Activated CD4-positive, alpha-beta T cell treated with anti-CD3 and anti-CD28 coated beads, Interleukin-2, amount 10 ng/mL, durations not matched to agents 7 days and 5 days (primary cell): Measurements from ENCODE around the gene MACROD2. TPM values are rescaled to one million over a fixed set of nuclear protein-coding genes. Genes with fewer than 3 reads are reported as not detected.

Experiments used
- CTCF ChIA-PET: fragments of 350-600 bp; sonication (Branson Sonifier 250); formaldehyde crosslinking; loops from one replicate; lab custom pipeline; 2021; ENCODE audit warnings: antibody characterized with exemption; lab: Charles Lee
- POLR2A ChIA-PET: fragments of 350-600 bp; sonication (Branson Sonifier 250); formaldehyde crosslinking; loops from one replicate; lab custom pipeline; 2021; ENCODE audit warnings: antibody characterized with exemption; lab: Charles Lee
- DNase-seq: peaks from one replicate; pipeline ENCODE4 v3.0.0-alpha.2; 2020
- H3K27ac Mint-ChIP-seq: one replicate; pipeline ENCODE4 v1.8.0; 2021; ENCODE audit warnings: mild to moderate bottlenecking, moderate library complexity, mixed read lengths
- H3K27me3 Mint-ChIP-seq: one replicate; pipeline ENCODE4 v1.8.0; 2021; ENCODE audit warnings: mixed read lengths
- H3K36me3 Mint-ChIP-seq: one replicate; pipeline ENCODE4 v1.8.0; 2021; ENCODE audit warnings: low read depth, mixed read lengths
- H3K4me1 Mint-ChIP-seq: one replicate; pipeline ENCODE4 v1.8.0; 2021; ENCODE audit warnings: mixed read lengths
- H3K4me3 Mint-ChIP-seq: one replicate; pipeline ENCODE4 v1.8.0; 2021; ENCODE audit warnings: mild to moderate bottlenecking, moderate library complexity, mixed read lengths
- H3K9me3 Mint-ChIP-seq: one replicate; pipeline ENCODE4 v1.8.0; 2021; ENCODE audit warnings: mixed read lengths
- total RNA-seq, 2 experiments: library from RNA; stranded (reverse); gene quantifications; one replicate each; pipeline ENCODE4 v1.2.3, GENCODE V29; 2021

MACROD2 gene
- total RNA-seq, 2 experiments from 2014 or later, result not detected

- Mint-ChIP-seq H3K36me3 (no peaks in the 10 kb centered on the region), H3K4me1 (no peaks in the 10 kb centered on the region), H3K4me3 (no peak overlapping the region), H3K27me3 (no peaks in the 10 kb centered on the region), H3K27ac (no peak overlapping the region), H3K9me3 (peaks cover 2% of the 10 kb centered on the region)
- ChIA-PET POLR2A (no interaction called here), CTCF (no interaction called here)
- DNase-seq, result no peak
These were observed 696.7 kb downstream of the MACROD2 start for GRCh38 chr20:14691994-14692393.

DNA sequence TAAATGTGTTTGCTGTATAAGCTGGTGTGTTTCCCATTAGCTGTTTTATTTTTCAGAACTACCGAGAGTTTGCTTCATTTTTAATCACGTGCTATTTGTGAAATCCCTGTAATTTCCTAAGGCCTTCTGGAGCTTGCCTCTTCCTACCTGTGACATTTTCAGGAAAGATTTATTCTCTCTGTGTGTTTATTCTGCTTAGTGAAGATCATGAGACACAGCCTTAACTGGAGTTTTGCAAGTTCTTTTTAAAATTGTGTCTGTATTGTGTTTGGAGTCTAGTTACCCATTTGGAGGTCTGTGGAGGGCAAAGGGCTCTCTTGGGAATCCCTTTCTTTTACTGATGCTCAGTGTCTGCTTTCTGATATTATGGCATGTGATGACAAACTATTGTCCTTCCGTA is 701.2 kb downstream of the MACROD2 start:
- POLR2A ChIA-PET, result no interaction called here
- no peaks in the 10 kb centered on the region for H3K36me3 Mint-ChIP-seq
- DNase-seq, result no peak
- peaks cover 4% of the 10 kb centered on the region for H3K9me3 Mint-ChIP-seq
- no peaks in the 10 kb centered on the region for H3K4me1 Mint-ChIP-seq
- no peak overlapping the region for H3K4me3 Mint-ChIP-seq
- CTCF ChIA-PET, result no interaction called here
- no peaks in the 10 kb centered on the region for H3K27me3 Mint-ChIP-seq
- no peak overlapping the region for H3K27ac Mint-ChIP-seq

GRCh38 chr20:14696937-14697336 is 701.6 kb downstream of the MACROD2 start:
- Mint-ChIP-seq H3K4me1 (no peaks in the 10 kb centered on the region), H3K27ac (no peak overlapping the region), H3K27me3 (no peaks in the 10 kb centered on the region), H3K9me3 (peaks cover 4% of the 10 kb centered on the region), H3K4me3 (no peak overlapping the region), H3K36me3 (no peaks in the 10 kb centered on the region)
- no peak for DNase-seq
- CTCF ChIA-PET, result no interaction called here
- POLR2A ChIA-PET, result no interaction called here

DNA sequence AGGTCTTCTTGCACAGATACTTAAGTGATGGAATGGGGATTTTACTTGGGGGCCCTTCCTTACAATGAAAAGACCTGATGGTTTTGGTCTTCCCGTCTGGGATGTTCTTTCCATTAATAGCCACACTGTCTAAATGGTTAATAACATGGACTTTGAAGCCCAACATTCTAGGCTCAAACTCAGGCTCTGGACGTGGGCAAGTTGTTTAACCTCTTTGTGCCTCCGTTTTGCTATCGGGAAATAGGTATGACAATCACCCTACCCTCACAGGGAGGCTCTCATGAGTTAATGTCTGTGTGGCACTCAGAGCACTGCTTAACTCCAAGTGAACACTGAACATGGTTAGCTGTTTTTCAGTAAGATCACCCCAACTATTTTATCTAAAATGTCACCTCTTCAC is 702.8 kb downstream of the MACROD2 start:
- Mint-ChIP-seq H3K4me3 (no peak overlapping the region), H3K36me3 (no peaks in the 10 kb centered on the region), H3K27me3 (no peaks in the 10 kb centered on the region), H3K4me1 (no peaks in the 10 kb centered on the region), H3K27ac (no peak overlapping the region), H3K9me3 (peaks cover 4% of the 10 kb centered on the region)
- ChIA-PET CTCF (no interaction called here), POLR2A (no interaction called here)
- DNase-seq, result no peak

- Mint-ChIP-seq H3K4me3 (no peak overlapping the region), H3K9me3 (peaks cover 4% of the 10 kb centered on the region), H3K27ac (no peak overlapping the region), H3K36me3 (no peaks in the 10 kb centered on the region), H3K27me3 (no peaks in the 10 kb centered on the region), H3K4me1 (no peaks in the 10 kb centered on the region)
- ChIA-PET POLR2A (no interaction called here), CTCF (no interaction called here)
- no peak for DNase-seq
These were observed 703.5 kb downstream of the MACROD2 start for GRCh38 chr20:14698605-14699373.

GRCh38 chr20:14700639-14700960 is 705.3 kb downstream of the MACROD2 start:
- no peaks in the 10 kb centered on the region for H3K4me1 Mint-ChIP-seq
- peaks cover 7% of the 10 kb centered on the region for H3K9me3 Mint-ChIP-seq
- ChIA-PET POLR2A (no interaction called here), CTCF (no interaction called here)
- H3K4me3 Mint-ChIP-seq, result no peak overlapping the region
- no peak overlapping the region for H3K27ac Mint-ChIP-seq
- DNase-seq, result no peak
- H3K36me3 Mint-ChIP-seq, result no peaks in the 10 kb centered on the region
- no peaks in the 10 kb centered on the region for H3K27me3 Mint-ChIP-seq

GRCh38 chr20:14701326-14701725 is 706.0 kb downstream of the MACROD2 start:
- Mint-ChIP-seq H3K36me3 (no peaks in the 10 kb centered on the region), H3K27ac (no peak overlapping the region), H3K4me3 (no peak overlapping the region), H3K4me1 (no peaks in the 10 kb centered on the region), H3K9me3 (peaks cover 7% of the 10 kb centered on the region), H3K27me3 (no peaks in the 10 kb centered on the region)
- ChIA-PET POLR2A (no interaction called here), CTCF (no interaction called here)
- DNase-seq, result no peak

DNA sequence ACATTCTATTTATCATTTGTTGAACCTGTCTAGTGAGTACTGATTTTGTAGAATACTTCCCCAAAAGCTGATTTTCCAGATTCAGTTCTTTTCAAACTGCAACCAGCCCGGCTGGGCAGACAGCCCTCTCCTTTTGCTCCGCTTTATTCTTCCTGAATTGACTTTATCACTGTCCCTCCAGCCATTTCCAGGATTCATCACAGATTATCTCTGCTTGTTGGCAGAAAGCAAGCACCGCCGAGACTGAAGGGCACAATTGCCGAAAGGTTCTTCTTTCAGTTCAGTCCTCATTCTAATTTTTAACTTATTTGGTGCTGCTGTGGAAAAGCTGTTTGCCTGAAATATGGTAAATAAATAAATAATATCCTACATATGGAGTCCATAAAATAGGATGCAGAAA is 711.2 kb downstream of the MACROD2 start:
- DNase-seq, result no peak
- Mint-ChIP-seq H3K9me3 (peaks cover 6% of the 10 kb centered on the region), H3K27ac (no peak overlapping the region), H3K36me3 (no peaks in the 10 kb centered on the region), H3K4me1 (no peaks in the 10 kb centered on the region), H3K27me3 (no peaks in the 10 kb centered on the region), H3K4me3 (no peak overlapping the region)
- ChIA-PET CTCF (no interaction called here), POLR2A (no interaction called here)

DNA sequence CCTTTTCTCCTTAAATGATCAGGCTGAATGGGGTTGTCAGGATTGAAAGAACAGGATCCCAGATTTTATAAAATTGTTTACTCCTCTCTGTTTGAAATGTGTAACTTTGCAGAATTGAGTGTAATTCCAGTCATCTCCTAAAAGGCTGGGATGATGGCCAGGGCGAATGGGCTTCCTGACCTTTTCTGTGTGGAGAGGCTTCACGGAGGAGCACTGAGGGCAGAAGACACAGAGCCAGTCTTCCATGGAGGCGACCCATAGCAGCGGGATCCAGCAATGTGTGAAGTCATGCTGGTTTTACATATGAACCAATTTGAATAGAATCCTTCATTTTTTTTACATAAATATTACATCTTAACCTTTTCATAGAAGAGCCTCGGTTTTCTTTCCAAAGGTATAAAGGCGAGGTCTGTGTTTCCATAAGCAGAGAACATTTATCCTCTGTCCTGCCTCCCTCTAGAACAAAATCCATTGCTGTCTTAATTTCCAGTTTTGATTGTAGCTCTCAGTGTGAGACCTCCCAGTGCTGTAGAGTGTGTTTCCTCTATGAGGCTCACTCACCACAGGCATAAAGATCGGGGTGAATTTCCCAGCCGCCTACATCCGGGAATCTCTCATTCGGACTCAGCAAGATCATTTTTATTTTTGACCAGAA is 711.8 kb downstream of the MACROD2 start:
- no peak for DNase-seq
- CTCF ChIA-PET, result no interaction called here
- no peaks in the 10 kb centered on the region for H3K36me3 Mint-ChIP-seq
- POLR2A ChIA-PET, result no interaction called here
- H3K27ac Mint-ChIP-seq, result no peak overlapping the region
- no peaks in the 10 kb centered on the region for H3K4me1 Mint-ChIP-seq
- no peaks in the 10 kb centered on the region for H3K27me3 Mint-ChIP-seq
- H3K9me3 Mint-ChIP-seq, result peaks cover 6% of the 10 kb centered on the region
- H3K4me3 Mint-ChIP-seq, result no peak overlapping the region

DNA sequence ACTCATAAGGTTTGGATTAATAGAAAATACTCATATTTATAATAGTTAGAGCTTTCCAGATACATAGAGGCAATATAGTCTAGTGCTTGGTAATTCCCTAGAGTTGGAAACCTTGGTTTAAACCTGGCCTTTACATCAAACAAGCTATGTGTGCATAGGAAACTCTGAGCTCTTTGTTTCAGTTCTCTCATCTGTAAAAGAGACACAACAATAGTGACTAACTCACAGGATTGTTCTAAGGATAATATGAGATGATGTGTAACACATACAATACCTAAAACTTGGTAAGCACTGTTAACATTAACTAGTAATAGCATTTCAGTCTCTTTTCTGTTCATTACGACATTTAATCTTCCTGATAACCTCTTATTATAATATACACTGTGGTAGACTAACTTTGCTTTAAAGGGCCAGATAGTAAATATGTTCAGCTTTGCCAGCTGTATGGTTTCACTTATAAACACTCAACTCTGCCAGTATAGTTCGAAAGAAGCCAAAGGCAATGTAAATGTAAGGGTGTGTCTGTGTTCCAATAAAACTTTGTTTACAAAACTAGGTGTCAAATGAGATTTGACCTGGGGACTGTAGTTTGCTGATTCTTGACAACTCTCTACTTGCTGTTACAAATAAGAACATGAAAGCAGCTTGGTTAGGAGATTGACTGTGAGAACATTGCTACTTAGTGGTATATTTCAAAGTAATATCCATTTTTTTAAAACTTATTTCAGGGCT is 712.7 kb downstream of the MACROD2 start:
- Mint-ChIP-seq H3K4me3 (no peak overlapping the region), H3K36me3 (no peaks in the 10 kb centered on the region), H3K27me3 (no peaks in the 10 kb centered on the region), H3K9me3 (peaks cover 6% of the 10 kb centered on the region), H3K4me1 (no peaks in the 10 kb centered on the region), H3K27ac (no peak overlapping the region)
- POLR2A ChIA-PET, result no interaction called here
- CTCF ChIA-PET, result no interaction called here
- no peak for DNase-seq

- peaks cover under 1% of the 10 kb centered on the region for H3K9me3 Mint-ChIP-seq
- no peaks in the 10 kb centered on the region for H3K27me3 Mint-ChIP-seq
- CTCF ChIA-PET, result no interaction called here
- H3K4me1 Mint-ChIP-seq, result no peaks in the 10 kb centered on the region
- no peak overlapping the region for H3K27ac Mint-ChIP-seq
- H3K4me3 Mint-ChIP-seq, result no peak overlapping the region
- no peaks in the 10 kb centered on the region for H3K36me3 Mint-ChIP-seq
- no peak for DNase-seq
- POLR2A ChIA-PET, result no interaction called here
These were observed 714.1 kb downstream of the MACROD2 start for GRCh38 chr20:14709439-14709838.

GRCh38 chr20:14710951-14711350 is 715.6 kb downstream of the MACROD2 start:
- CTCF ChIA-PET, result no interaction called here
- H3K4me3 Mint-ChIP-seq, result no peak overlapping the region
- POLR2A ChIA-PET, result no interaction called here
- no peak for DNase-seq
- H3K27ac Mint-ChIP-seq, result no peak overlapping the region
- H3K27me3 Mint-ChIP-seq, result no peaks in the 10 kb centered on the region
- H3K4me1 Mint-ChIP-seq, result no peaks in the 10 kb centered on the region
- H3K9me3 Mint-ChIP-seq, result no peaks in the 10 kb centered on the region
- no peaks in the 10 kb centered on the region for H3K36me3 Mint-ChIP-seq

GRCh38 chr20:14711652-14712051 is 716.3 kb downstream of the MACROD2 start:
- ChIA-PET POLR2A (no interaction called here), CTCF (no interaction called here)
- H3K27ac Mint-ChIP-seq, result no peak overlapping the region
- DNase-seq, result no peak
- no peak overlapping the region for H3K4me3 Mint-ChIP-seq
- H3K27me3 Mint-ChIP-seq, result no peaks in the 10 kb centered on the region
- H3K9me3 Mint-ChIP-seq, result no peaks in the 10 kb centered on the region
- no peaks in the 10 kb centered on the region for H3K36me3 Mint-ChIP-seq
- no peaks in the 10 kb centered on the region for H3K4me1 Mint-ChIP-seq
